ENCODE data around the gene SCGB1C1.
A peak's percentile ranks its signal among the peaks of the same experiment; 100 is the strongest.

SCGB1C1 gene

GRCh38 chr11:205221-206001 is 12.5 kb downstream of the SCGB1C1 start:
- no peak for DNase-seq (ENCODE audit: low read depth)

DNA sequence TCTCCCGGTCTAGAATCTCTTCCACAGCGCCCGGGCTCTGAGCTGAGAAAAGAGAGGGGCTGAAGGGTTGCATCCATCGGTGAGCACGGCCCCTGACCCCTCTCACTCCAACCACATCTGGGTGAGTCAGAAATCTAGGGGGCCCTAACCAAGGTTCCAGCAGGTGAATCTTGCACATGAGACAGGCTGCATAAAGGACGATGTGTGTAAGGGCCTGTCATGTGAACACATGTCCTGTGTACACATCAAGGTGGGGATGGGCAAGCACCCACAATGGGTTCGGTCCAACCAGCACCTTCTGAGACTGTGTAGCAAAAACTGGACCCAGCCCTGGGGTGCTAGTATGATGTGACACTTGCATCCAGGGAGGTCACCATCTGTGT is 13.1 kb downstream of the SCGB1C1 start:
- no peak for DNase-seq (ENCODE audit: low read depth)

GRCh38 chr11:206526-207207 is 13.8 kb downstream of the SCGB1C1 start:
- no peak for DNase-seq (ENCODE audit: low read depth)

DNA sequence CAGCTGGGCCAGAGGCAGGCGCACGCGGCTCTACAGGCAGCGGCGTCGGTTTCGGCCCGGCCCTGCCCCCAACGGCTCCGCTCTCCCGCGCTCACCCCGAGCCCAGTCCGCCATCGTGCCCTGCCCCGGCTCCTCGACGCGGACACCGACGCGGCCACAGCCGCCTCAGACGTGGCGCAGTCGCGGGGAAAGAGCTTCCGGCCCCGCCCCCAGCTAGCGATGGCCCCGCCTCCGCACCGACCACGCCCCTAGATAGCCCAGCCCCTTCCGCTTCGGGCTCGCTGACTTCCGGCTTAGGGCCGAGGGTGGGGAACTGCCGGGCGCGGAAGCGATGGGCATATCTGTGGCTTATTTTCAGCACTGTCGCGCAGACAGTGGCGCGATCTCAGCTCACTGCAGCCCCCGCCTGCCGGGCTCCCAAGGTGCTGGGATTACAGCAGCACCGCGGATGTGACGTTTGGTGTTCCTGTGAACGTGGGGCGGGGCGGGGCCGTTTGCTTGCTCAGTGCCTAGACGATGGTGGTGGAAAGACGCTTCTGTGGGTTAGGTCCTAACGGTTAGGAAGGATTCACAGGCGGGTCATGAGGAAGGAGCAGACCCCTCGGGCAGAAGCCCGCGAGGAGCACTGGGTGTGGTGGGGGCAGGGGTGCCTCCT is 14.5 kb downstream of the SCGB1C1 start, which contains the start of the genes BET1L and RIC8A:
Gene BET1L (minus strand): TSS at position 192 of the 655 bp plus-strand sequence. CDS start 78 bp downstream, at position 114.
Gene RIC8A (plus strand): TSS at position 501 of the 655 bp plus-strand sequence. CDS start 1,147 bp downstream, outside the sequence.
- peak; percentile 93 for DNase-seq (ENCODE audit: low read depth)

DNA sequence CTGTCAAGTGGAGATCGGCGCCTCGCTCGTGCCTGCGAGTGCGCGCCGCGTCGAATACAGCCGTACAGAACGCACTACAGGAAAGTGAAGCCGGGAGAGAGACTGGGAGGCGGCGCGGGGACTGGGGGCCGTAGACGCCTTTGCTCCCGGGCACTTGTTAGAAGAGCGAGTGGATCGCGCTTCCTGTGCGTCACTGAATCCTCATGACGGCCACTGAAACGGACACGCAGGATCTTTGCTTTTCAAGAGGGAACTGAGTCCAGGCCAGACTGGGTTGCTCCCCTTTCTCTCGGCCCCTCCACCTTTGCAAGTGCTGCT is 14.9 kb downstream of the SCGB1C1 start:
- no peak for DNase-seq (ENCODE audit: low read depth)

- DNase-seq (ENCODE audit: low read depth) = peak; percentile 68
These were observed 15.5 kb downstream of the SCGB1C1 start for GRCh38 chr11:208181-208916.

GRCh38 chr11:208917-209260 is 16.0 kb downstream of the SCGB1C1 start:
- DNase-seq (ENCODE audit: low read depth) = no peak

- DNase-seq (ENCODE audit: low read depth) = no peak
These were observed 16.6 kb downstream of the SCGB1C1 start for GRCh38 chr11:209275-210121.

DNA sequence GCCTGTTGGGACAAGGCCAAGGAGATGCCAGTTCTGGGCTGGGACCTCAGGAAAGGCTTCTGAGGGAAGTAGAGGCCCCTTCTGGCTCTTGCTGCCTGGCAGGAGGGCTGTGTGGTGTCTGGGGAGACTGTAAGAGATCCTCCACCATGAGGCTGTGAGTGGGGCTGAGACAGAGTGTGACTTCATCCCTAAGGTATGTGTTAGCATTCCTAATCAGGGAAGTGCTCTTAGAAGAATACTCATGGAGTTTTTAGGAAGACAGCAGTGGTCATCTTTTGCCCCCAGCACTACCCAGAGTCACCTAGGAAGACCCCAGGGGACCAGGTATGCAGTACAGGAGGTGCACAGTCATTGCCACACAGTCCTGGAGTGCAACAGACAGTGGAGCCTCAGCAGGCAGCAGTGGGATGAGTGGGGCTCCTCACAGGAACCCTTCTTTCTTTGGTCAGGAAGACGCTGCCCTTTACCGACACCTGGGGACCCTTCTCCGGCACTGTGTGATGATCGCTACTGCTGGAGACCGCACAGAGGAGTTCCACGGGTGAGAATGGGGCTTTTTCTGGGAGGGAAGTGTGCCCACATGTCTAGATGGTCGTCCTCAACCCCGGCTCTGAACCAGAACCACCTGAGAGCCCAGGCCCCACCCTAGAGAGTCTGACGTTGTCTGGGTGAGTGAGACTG is 17.4 kb downstream of the SCGB1C1 start:
- DNase-seq (ENCODE audit: low read depth) = no peak

GRCh38 chr11:210803-211180 is 17.9 kb downstream of the SCGB1C1 start:
- no peak for DNase-seq (ENCODE audit: low read depth)

DNA sequence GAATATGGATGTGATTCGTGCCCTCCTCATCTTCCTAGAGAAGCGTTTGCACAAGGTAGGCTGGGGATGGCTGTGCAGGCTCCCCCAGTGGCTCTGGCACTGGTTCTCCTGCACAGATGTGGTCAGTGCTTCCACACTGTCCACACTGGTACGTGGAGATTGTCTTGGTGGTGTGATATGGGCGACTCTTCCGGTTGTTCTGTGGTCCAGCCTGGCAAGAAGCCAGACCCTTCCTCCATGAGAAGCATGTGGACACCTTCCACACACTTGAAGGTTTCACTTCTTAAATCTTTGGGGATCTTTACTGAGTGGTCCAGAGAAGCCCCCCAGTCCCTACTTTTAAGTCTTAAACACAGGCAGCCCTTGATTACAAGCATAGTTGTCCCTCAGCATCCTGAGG is 18.4 kb downstream of the SCGB1C1 start:
- no peak for DNase-seq (ENCODE audit: low read depth)

- DNase-seq (ENCODE audit: low read depth) = no peak
These were observed 18.9 kb downstream of the SCGB1C1 start for GRCh38 chr11:211741-212140.

GRCh38 chr11:212150-213100 is 19.5 kb downstream of the SCGB1C1 start:
- DNase-seq (ENCODE audit: low read depth) = no peak

DNA sequence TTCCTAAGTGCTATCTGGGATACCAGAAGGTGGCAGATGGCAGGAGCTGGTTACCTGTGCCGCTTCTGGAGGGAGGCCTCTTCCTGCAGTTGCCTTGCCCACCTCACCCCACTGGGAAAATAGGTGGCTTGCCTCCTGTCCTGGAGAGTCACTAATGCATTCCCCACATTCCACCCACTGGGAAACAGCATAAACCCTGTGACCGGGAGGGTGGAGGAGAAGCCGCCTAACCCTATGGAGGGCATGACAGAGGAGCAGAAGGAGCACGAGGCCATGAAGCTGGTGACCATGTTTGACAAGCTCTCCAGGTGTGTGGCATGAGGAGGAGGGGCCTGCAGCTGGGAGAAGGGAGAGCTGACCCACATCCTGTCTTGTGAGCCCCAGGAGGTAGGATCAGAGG is 20.2 kb downstream of the SCGB1C1 start:
- DNase-seq (ENCODE audit: low read depth) = no peak

- DNase-seq (ENCODE audit: low read depth) = no peak
These were observed 21.2 kb downstream of the SCGB1C1 start for GRCh38 chr11:214083-214482.

GRCh38 chr11:215581-216037 is 22.7 kb downstream of the SCGB1C1 start:
- DNase-seq (ENCODE audit: low read depth) = no peak

DNA sequence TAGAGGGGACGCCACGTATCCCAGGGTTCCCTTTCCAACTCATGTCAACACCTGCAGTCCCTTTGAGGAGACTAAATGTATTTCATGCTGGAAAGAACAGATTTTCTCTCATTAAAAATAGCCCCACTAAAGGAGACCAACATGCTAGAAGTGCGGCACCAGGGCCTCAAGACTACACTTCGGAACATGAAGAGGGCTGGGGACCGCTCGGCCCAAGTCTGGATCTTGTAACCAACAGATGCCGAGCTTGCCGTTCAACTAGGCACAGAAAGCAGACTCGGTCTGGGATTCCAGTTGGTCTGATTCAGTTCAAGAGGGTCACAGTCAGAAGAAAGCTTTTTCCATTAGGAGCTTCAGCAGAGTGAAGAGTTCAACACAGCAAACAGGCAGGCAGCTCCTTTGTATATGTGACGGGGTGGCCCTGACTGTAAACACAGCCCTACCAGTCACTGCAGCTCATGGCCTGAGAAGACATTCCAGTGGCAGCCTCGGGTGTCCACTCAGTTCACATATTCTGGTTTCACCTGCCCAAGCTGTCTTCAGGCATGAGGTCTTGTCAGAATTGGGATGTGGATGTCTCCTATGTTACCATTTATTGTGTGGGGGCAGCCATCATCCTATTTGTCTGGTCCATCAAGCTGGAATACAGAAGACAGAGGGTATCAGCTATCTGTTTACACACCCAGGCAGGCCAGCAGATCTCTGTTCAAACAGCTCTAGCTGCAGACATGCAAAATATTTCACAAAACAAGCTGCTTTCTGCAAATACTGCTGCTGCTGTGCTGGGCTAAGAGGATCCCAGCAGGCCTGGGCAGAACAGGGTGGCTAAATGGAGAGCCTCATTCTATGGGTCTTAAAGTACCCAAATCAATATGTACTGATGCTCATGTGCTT is 23.4 kb downstream of the SCGB1C1 start:
- DNase-seq (ENCODE audit: low read depth) = no peak

DNA sequence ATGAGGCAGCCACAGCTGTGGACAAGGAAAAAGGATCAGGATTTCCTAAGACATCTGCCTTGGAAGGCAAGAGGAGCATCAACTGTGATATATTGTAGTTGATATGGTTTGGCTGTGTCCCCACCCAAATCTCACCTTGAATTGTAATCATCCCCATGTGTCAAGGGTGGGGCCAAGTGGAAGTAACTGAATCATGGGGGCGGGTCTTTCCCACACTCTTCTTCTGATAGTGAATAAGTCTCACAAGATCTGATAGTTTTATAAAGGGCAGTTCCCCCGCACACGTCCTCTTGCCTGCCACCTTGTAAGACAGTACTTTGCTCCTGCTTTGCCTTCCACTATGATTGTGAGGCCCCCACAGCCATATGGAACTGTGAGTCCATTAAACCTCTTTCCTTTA is 24.8 kb downstream of the SCGB1C1 start:
- DNase-seq (ENCODE audit: low read depth) = no peak
